Parathyroid adenoma (tissue), 2 donors: Measurements from ENCODE around the gene PTK6.
"Not testable (repeated sequence)": the region's sequence is repeated elsewhere in the genome, so short reads cannot be mapped to it uniquely, and the experiment has no call there.

Source experiments
- H2AFZ ChIP-seq: fragments of 300-600 bp; sonication (generic); one replicate; pipeline ENCODE4 v1.7.0; 2017; ENCODE audit warnings: antibody characterized with exemption, mild to moderate bottlenecking
- H3K27ac ChIP-seq: fragments of 300-600 bp; sonication (generic); one replicate; pipeline ENCODE4 v1.7.0; 2017
- H3K27me3 ChIP-seq: fragments of 300-600 bp; sonication (generic); one replicate; pipeline ENCODE4 v1.7.0; 2017; ENCODE audit warnings: low read length; ENCODE audit not compliant: control insufficient read depth, insufficient read depth
- H3K36me3 ChIP-seq: fragments of 300-600 bp; sonication (generic); one replicate; pipeline ENCODE4 v1.7.0; 2017; ENCODE audit warnings: low read length; ENCODE audit not compliant: control insufficient read depth, insufficient read depth
- H3K4me1 ChIP-seq: fragments of 300-600 bp; sonication (generic); one replicate; pipeline ENCODE4 v1.7.0; 2017; ENCODE audit warnings: control low read depth
- H3K4me2 ChIP-seq: fragments of 300-600 bp; sonication (generic); one replicate; pipeline ENCODE4 v1.7.0; 2017; ENCODE audit warnings: low read length
- H3K4me3 ChIP-seq: fragments of 300-600 bp; sonication (generic); one replicate; pipeline ENCODE4 v1.7.0; 2017; ENCODE audit warnings: low read depth, low read length
- H3K79me2 ChIP-seq: fragments of 300-600 bp; sonication (generic); one replicate; pipeline ENCODE4 v1.7.0; 2017; ENCODE audit warnings: control low read depth
- H3K9ac ChIP-seq: fragments of 300-600 bp; sonication (generic); one replicate; pipeline ENCODE4 v1.7.0; 2017; ENCODE audit warnings: mild to moderate bottlenecking
- H3K9me3 ChIP-seq: fragments of 300-600 bp; sonication (generic); one replicate; pipeline ENCODE4 v1.7.0; 2017; ENCODE audit warnings: low read length; ENCODE audit not compliant: control insufficient read depth
- TF ChIP-seq, protein P1 (sequence below): fragments of 300-600 bp; sonication (generic); IDR thresholded peaks from one replicate; pipeline ENCODE4 v1.7.0; 2017; ENCODE audit warnings: antibody characterized with exemption, mild to moderate bottlenecking
- donor health status: primary hyperparathyroidism.

The PTK6 gene

GRCh38 chr20:63560333-63560805 is 23.2 kb upstream of the PTK6 start:
- Histone ChIP-seq H3K9ac (no peak overlapping the region), H3K4me1 (no peaks in the 10 kb centered on the region), H2AFZ (no peak overlapping the region), H3K27me3 (no peaks in the 10 kb centered on the region), H3K36me3 (no peaks in the 10 kb centered on the region), H3K27ac (no peak overlapping the region), H3K4me3 (no peak overlapping the region), H3K79me2 (no peaks in the 10 kb centered on the region), H3K4me2 (no peak overlapping the region), H3K9me3 (no peaks in the 10 kb centered on the region)
- TF ChIP-seq, protein P1, sequence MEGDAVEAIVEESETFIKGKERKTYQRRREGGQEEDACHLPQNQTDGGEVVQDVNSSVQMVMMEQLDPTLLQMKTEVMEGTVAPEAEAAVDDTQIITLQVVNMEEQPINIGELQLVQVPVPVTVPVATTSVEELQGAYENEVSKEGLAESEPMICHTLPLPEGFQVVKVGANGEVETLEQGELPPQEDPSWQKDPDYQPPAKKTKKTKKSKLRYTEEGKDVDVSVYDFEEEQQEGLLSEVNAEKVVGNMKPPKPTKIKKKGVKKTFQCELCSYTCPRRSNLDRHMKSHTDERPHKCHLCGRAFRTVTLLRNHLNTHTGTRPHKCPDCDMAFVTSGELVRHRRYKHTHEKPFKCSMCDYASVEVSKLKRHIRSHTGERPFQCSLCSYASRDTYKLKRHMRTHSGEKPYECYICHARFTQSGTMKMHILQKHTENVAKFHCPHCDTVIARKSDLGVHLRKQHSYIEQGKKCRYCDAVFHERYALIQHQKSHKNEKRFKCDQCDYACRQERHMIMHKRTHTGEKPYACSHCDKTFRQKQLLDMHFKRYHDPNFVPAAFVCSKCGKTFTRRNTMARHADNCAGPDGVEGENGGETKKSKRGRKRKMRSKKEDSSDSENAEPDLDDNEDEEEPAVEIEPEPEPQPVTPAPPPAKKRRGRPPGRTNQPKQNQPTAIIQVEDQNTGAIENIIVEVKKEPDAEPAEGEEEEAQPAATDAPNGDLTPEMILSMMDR, result no peak

DNA sequence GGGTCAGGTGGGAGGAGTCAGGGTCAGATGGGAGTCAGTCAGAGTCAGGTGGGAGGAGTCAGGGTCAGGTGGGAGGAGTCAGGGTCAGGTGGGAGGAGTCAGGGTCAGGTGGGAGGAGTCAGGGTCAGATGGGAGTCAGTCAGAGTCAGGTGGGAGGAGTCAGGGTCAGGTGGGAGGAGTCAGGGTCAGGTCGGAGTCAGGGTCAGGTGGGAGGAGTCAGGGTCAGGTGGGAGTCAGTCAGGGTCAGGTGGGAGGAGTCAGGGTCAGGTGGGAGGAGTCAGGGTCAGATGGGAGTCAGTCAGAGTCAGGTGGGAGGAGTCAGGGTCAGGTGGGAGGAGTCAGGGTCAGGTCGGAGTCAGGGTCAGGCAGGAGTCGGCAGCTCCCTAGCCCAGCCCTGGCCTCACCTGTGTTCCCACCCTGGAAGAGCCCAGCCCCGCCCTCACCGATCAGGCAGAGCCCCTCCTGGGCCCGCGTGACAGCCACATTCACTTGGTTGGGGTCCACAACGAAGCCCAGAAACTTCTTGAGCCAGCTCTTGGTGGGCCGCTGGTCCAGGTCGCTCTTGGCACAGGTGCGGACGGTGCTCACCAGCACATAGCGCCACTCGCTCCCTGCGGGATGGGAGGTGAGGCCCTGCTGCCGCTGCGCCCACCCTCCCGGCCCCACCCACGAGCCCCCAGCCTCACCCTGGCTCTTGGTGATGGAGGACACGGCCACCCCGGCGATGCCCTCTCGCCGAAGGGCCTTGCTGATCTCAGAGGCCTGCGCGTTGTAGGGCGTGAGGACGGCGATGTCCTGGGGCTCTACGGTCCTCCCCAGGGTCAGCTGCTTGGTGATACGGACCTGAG is 22.5 kb upstream of the PTK6 start:
- not testable (repeated sequence) for H3K27me3 ChIP-seq, H3K4me3 ChIP-seq, H3K9me3 ChIP-seq, H3K4me1 ChIP-seq, H3K27ac ChIP-seq, H2AFZ ChIP-seq, H3K79me2 ChIP-seq, H3K36me3 ChIP-seq, H3K4me2 ChIP-seq, H3K9ac ChIP-seq

DNA sequence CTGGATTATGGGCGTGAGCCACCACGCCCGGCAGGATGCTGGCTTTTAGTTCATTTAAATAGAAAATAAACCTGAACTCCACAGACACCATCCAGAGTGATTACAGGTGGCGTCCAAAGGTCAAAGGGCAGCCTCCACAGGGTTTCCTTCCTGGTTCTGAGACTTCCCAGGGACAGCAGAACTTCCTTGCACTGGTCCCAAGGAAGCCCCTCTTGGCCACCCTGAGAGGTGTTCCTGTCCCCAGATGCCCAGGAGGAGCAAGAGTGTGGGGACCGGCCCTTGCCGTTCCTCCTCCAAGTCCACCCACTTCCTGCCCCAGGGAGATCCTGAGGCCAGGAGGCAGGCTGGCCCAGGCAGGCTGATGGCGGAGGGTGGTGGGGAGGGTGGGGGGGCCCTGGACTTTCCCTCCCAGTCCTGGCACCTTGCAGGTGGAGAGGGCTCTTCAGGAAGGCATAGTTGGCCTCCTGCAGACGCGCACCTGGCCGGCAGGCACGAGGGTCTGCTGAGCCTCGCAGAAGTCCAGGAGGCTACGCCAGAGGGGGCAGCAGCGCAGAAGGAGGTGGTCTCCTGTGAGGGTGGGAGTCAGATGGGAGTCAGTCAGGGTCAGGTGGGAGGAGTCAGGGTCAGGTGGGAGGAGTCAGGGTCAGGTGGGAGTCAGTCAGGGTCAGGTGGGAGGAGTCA is 21.8 kb upstream of the PTK6 start:
- Histone ChIP-seq H2AFZ (no peak overlapping the region), H3K9ac (no peak overlapping the region), H3K9me3 (no peaks in the 10 kb centered on the region), H3K4me2 (no peak overlapping the region), H3K27me3 (no peaks in the 10 kb centered on the region), H3K27ac (no peak overlapping the region), H3K79me2 (no peaks in the 10 kb centered on the region), H3K4me3 (no peak overlapping the region), H3K36me3 (no peaks in the 10 kb centered on the region), H3K4me1 (no peaks in the 10 kb centered on the region)
- TF ChIP-seq, protein P1, result no peak

GRCh38 chr20:63557481-63557891 is 20.3 kb upstream of the PTK6 start:
- no peak overlapping the region for H3K4me2 ChIP-seq
- H3K4me3 ChIP-seq, result no peak overlapping the region
- no peaks in the 10 kb centered on the region for H3K79me2 ChIP-seq
- H3K4me1 ChIP-seq, result peaks cover 4% of the 10 kb centered on the region
- no peaks in the 10 kb centered on the region for H3K9me3 ChIP-seq
- no peaks in the 10 kb centered on the region for H3K36me3 ChIP-seq
- TF ChIP-seq, protein P1, result no peak
- H3K9ac ChIP-seq, result no peak overlapping the region
- H2AFZ ChIP-seq, result no peak overlapping the region
- no peak overlapping the region for H3K27ac ChIP-seq
- H3K27me3 ChIP-seq, result no peaks in the 10 kb centered on the region

GRCh38 chr20:63556873-63557478 is 19.8 kb upstream of the PTK6 start:
- Histone ChIP-seq H2AFZ (no peak overlapping the region), H3K36me3 (no peaks in the 10 kb centered on the region), H3K27me3 (no peaks in the 10 kb centered on the region), H3K4me2 (no peak overlapping the region), H3K27ac (no peak overlapping the region), H3K4me1 (peaks cover 4% of the 10 kb centered on the region), H3K9me3 (no peaks in the 10 kb centered on the region), H3K9ac (no peak overlapping the region), H3K4me3 (no peak overlapping the region), H3K79me2 (no peaks in the 10 kb centered on the region)
- TF ChIP-seq, protein P1, result no peak
